SU-DHL-6 (cell line): Measurements from ENCODE around the gene HOXC11.

ENCODE experiments used
- CTCF ChIP-seq: fragments of 200-600 bp; sonication (generic); IDR thresholded peaks from one replicate; pipeline ENCODE4 v1.5.1; 2017; ENCODE audit warnings: antibody characterized with exemption, mild to moderate bottlenecking, low read length, moderate library complexity; ENCODE audit not compliant: insufficient read depth, poor library complexity, severe bottlenecking
- EZH2phosphoT487 ChIP-seq: fragments of 200-600 bp; sonication (generic), shearing (Covaris generic); conservative IDR thresholded peaks from 2 replicates; pipeline ENCODE4 v1.6.1; 2018; ENCODE audit warnings: mild to moderate bottlenecking, antibody characterized with exemption, low read length, moderate library complexity, mixed read lengths

GRCh38 chr12:53985692-53985993 lies 12.7 kb downstream of the HOXC11 start:
- TF ChIP-seq CTCF = no peak
- TF ChIP-seq EZH2phosphoT487 = no peak
